ENCODE data around the gene RGS12.

RGS12 gene

GRCh38 chr4:3280466-3280865 is 12.4 kb upstream of the RGS12 start:
- DNase-seq (ENCODE audit: low read depth in 4 of 4, low spot score in 1 of 4), result no peak

GRCh38 chr4:3283483-3283882 is 9.3 kb upstream of the RGS12 start:
- DNase-seq (ENCODE audit: low read depth in 4 of 4, low spot score in 1 of 4), result no peak

GRCh38 chr4:3283916-3284315 is 8.9 kb upstream of the RGS12 start:
- DNase-seq (ENCODE audit: low read depth in 4 of 4, low spot score in 1 of 4), result no peak

GRCh38 chr4:3284734-3285557 is 7.9 kb upstream of the RGS12 start:
- DNase-seq (ENCODE audit: low read depth in 4 of 4, low spot score in 1 of 4), result no peak

GRCh38 chr4:3285558-3286334 is 7.1 kb upstream of the RGS12 start:
- DNase-seq (ENCODE audit: low read depth in 4 of 4, low spot score in 1 of 4), result no peak

GRCh38 chr4:3286335-3287175 is 6.3 kb upstream of the RGS12 start:
- no peak for DNase-seq (ENCODE audit: low read depth in 4 of 4, low spot score in 1 of 4)

- DNase-seq (ENCODE audit: low read depth in 4 of 4, low spot score in 1 of 4), result no peak
These were observed 5.4 kb upstream of the RGS12 start for GRCh38 chr4:3287271-3287971.

- no peak for DNase-seq (ENCODE audit: low read depth in 4 of 4, low spot score in 1 of 4)
These were observed 4.8 kb upstream of the RGS12 start for GRCh38 chr4:3287972-3288570.

GRCh38 chr4:3288571-3289094 is 4.2 kb upstream of the RGS12 start:
- no peak for DNase-seq (ENCODE audit: low read depth in 4 of 4, low spot score in 1 of 4)

- no peak for DNase-seq (ENCODE audit: low read depth in 4 of 4, low spot score in 1 of 4)
These were observed 2.3 kb upstream of the RGS12 start for GRCh38 chr4:3290476-3290875.

- no peak for DNase-seq (ENCODE audit: low read depth in 4 of 4, low spot score in 1 of 4)
These were observed 1.9 kb upstream of the RGS12 start for GRCh38 chr4:3290889-3291321.

GRCh38 chr4:3291411-3291968 is 1.3 kb upstream of the RGS12 start:
- DNase-seq (ENCODE audit: low read depth in 4 of 4, low spot score in 1 of 4), result no peak

GRCh38 chr4:3291969-3292570 is 751 bp upstream of the RGS12 start:
- DNase-seq (ENCODE audit: low read depth in 4 of 4, low spot score in 1 of 4), result no peak

GRCh38 chr4:3293401-3294391 is 875 bp downstream of the RGS12 start:
- no peak for DNase-seq (ENCODE audit: low read depth in 4 of 4, low spot score in 1 of 4)

GRCh38 chr4:3294401-3295241 is 1.8 kb downstream of the RGS12 start:
- no peak for DNase-seq (ENCODE audit: low read depth in 4 of 4, low spot score in 1 of 4)

- no peak for DNase-seq (ENCODE audit: low read depth in 4 of 4, low spot score in 1 of 4)
These were observed 3.2 kb downstream of the RGS12 start for GRCh38 chr4:3295837-3296624.

GRCh38 chr4:3296651-3297050 is 3.8 kb downstream of the RGS12 start:
- no peak for DNase-seq (ENCODE audit: low read depth in 4 of 4, low spot score in 1 of 4)

Data from stimulated activated CD4-positive, alpha-beta T cell treated with anti-CD3 and anti-CD28 coated beads, Interleukin-1b, Interleukin-23, amount 100 ng/mL, for 24 hours (primary cell).